Measurements from ENCODE around the gene MTA2. TPM values are rescaled to one million over a fixed set of nuclear protein-coding genes. Genes with fewer than 3 reads are reported as not detected.

The MTA2 gene
- total and polyA plus RNA-seq, 11 donors: 18.4 to 55.3 (median 33.7) TPM

DNA sequence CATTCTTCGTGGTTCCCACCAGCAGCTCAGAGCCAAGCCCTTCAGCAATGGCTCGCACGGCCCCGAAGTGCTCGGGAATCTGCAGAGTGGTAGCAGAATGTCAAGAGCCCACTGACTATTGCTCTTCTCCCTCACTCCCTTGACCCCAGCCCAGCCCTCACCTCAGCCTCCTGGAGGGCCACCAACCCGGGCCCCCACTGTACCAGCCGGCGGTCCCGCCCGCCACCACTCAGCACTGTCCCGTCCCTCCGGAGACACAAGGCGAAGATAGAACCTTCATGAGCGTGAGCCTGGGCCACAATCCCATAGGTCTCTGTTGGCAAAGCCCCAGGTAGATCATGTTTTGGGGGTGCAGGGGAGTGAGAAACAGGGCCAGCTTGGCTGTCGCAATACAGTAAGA lies 4.2 kb upstream of the MTA2 start:
- intact Hi-C loops (cut with DNase I): no loop called here
- 94 to 97% (median 96%) methylated on average over 14 to 15 of the region's 15 CpGs for WGBS, 4 donors
- no peak overlapping the region for H3K27ac ChIP-seq
- H3K4me3 ChIP-seq: no peak overlapping the region
- H3K4me1 ChIP-seq: peaks cover 0 to 43% (median 13%) of the 10 kb centered on the region in 12 donors
- H3K9me3 ChIP-seq: no peaks in the 10 kb centered on the region
- H3K36me3 ChIP-seq: peaks cover 0 to 71% (median 35%) of the 10 kb centered on the region in 9 donors
- H3K27me3 ChIP-seq: no peaks in the 10 kb centered on the region
- TF ChIP-seq POLR2A (IDR thresholded peaks at IDR 0.05): no peak
- TF ChIP-seq, protein P1, sequence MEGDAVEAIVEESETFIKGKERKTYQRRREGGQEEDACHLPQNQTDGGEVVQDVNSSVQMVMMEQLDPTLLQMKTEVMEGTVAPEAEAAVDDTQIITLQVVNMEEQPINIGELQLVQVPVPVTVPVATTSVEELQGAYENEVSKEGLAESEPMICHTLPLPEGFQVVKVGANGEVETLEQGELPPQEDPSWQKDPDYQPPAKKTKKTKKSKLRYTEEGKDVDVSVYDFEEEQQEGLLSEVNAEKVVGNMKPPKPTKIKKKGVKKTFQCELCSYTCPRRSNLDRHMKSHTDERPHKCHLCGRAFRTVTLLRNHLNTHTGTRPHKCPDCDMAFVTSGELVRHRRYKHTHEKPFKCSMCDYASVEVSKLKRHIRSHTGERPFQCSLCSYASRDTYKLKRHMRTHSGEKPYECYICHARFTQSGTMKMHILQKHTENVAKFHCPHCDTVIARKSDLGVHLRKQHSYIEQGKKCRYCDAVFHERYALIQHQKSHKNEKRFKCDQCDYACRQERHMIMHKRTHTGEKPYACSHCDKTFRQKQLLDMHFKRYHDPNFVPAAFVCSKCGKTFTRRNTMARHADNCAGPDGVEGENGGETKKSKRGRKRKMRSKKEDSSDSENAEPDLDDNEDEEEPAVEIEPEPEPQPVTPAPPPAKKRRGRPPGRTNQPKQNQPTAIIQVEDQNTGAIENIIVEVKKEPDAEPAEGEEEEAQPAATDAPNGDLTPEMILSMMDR (IDR thresholded peaks at IDR 0.05): no peak
- DNase-seq (no peak), ATAC-seq (no peak)

GRCh38 chr11:62605467-62605866 lies 3.8 kb upstream of the MTA2 start:
- Histone ChIP-seq H3K4me1 (peaks cover 0 to 41% (median 14%) of the 10 kb centered on the region in 12 donors), H3K27ac (no peak overlapping the region), H3K4me3 (no peak overlapping the region), H3K36me3 (peaks cover 0 to 67% (median 32%) of the 10 kb centered on the region in 9 donors), H3K27me3 (no peaks in the 10 kb centered on the region), H3K9me3 (no peaks in the 10 kb centered on the region)
- ATAC-seq (no peak), DNase-seq (peak in 2 of 5 donors; percentile 14 to 51)
- 90 to 96% (median 92%) methylated on average over 5 to 6 of the region's 6 CpGs for WGBS, 4 donors
- intact Hi-C loops (cut with DNase I): no loop called here
- TF ChIP-seq POLR2A (IDR thresholded peaks at IDR 0.05): no peak
- TF ChIP-seq, protein P1 (IDR thresholded peaks at IDR 0.05): no peak

DNA sequence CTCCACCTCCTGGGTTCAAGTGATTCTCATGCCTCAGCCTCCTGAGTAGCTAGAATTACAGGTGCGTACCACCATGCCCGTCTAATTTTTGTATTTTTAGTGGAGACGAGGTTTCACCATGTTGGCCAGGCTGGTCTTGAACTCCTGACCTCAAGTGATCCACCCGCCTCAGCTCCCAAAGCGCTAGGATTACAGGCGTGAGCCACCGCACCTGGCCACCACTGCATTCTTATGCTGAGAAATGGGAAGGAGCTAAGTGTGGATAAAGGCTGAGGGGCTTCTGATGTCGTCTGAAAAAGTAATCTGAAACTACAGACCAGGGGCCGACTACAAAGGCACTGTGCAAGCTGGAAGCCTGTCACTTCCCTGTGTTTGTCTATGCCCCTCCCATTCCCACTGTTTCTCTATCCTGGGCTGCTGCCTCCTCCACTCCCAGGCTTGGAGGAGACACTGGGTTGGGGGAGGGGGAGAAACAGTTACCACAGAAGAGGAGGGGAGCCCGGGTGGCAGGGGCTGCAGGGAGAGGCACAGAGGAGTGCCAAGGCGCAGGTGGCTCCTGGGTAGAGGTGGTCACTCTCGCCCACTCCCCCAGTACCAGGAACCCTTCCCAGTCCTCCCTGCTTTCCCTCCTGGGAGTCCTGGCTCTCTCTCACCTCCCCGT lies 2.9 kb upstream of the MTA2 start:
- intact Hi-C loops (cut with DNase I): loop anchor here in 1 of 10 donors (5.0 kb wide), 1 partner anchor 73 kb away; the partner anchor contains the start of gene UBXN1
- DNase-seq: peak in 1 of 5 donors; percentile 11
- H3K36me3 ChIP-seq: peaks cover 0 to 67% (median 31%) of the 10 kb centered on the region in 9 donors
- peaks cover 4 to 41% (median 22%) of the 10 kb centered on the region in 12 donors for H3K4me1 ChIP-seq
- WGBS, 4 donors: 79 to 87% (median 87%) methylated on average over 13 of the region's 13 CpGs
- no peak overlapping the region for H3K27ac ChIP-seq
- no peak overlapping the region for H3K4me3 ChIP-seq
- no peaks in the 10 kb centered on the region for H3K9me3 ChIP-seq
- ATAC-seq: no peak
- H3K27me3 ChIP-seq: no peaks in the 10 kb centered on the region
- TF ChIP-seq, protein P1 (IDR thresholded peaks at IDR 0.05): no peak
- no peak for TF ChIP-seq POLR2A (IDR thresholded peaks at IDR 0.05)

DNA sequence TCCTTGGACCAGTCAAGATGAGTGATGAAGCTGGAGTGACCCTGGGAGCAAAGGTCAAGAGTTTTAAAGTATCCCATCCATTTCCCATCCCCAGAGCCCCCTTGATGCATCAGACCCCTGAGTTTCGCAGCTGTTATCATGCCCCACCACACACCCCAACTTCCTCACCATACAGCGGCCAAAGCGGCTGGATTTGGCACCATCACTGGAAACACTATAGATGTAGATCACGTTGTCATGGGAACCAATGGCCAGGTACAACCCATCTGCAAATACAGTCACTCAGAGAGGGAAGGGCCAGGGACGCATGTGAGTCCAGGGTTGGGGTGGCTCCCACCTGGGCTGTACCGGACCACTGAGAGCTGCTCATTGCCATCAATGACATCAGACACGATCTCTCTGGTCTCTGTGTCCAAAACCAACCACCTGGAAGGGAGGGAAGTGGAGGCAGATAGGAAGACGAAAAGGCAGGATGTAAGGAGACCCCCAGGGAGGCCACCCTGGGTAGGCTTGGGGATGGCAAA lies 2.2 kb upstream of the MTA2 start:
- no peak for ATAC-seq
- peaks cover 0 to 61% (median 31%) of the 10 kb centered on the region in 9 donors for H3K36me3 ChIP-seq

More for the DNA sequence above, 2.2 kb upstream of the MTA2 start:
- 92 to 95% (median 94%) methylated on average over 8 of the region's 8 CpGs for whole genome bisulfite sequencing, 4 donors
- Histone ChIP-seq H3K9me3 (no peaks in the 10 kb centered on the region), H3K27me3 (no peaks in the 10 kb centered on the region), H3K27ac (no peak overlapping the region), H3K4me3 (no peak overlapping the region), H3K4me1 (peaks cover 4 to 48% (median 27%) of the 10 kb centered on the region in 12 donors)
- intact Hi-C loops (cut with DNase I): loop anchor here in 1 of 10 donors (5.0 kb wide), 1 partner anchor 73 kb away; the partner anchor contains the start of gene UBXN1
- DNase-seq: peak in 1 of 5 donors; percentile 17
- TF ChIP-seq POLR2A (IDR thresholded peaks at IDR 0.05): no peak
- TF ChIP-seq, protein P1 (IDR thresholded peaks at IDR 0.05): no peak
